Retina (tissue), 1 donor: Measurements from ENCODE around the gene COL18A1.

ENCODE experiments used
- DNase-seq: peaks from one replicate; pipeline ENCODE4 v3.0.0-alpha.2; 2016

The COL18A1 gene

GRCh38 chr21:45509566-45510465, 104.9 kb downstream of the COL18A1 start:
- no peak for DNase-seq

- DNase-seq = no peak
These were observed 105.5 kb downstream of the COL18A1 start for GRCh38 chr21:45510466-45510955.

- no peak for DNase-seq
These were observed 106.0 kb downstream of the COL18A1 start for GRCh38 chr21:45511007-45511406.

GRCh38 chr21:45511661-45512431, 106.9 kb downstream of the COL18A1 start:
- DNase-seq = no peak

GRCh38 chr21:45512626-45513002, 107.6 kb downstream of the COL18A1 start:
- DNase-seq = no peak

- no peak for DNase-seq
These were observed 108.2 kb downstream of the COL18A1 start for GRCh38 chr21:45513003-45513717.

GRCh38 chr21:45513741-45514310, 108.9 kb downstream of the COL18A1 start:
- no peak for DNase-seq

- DNase-seq = no peak
These were observed 109.5 kb downstream of the COL18A1 start for GRCh38 chr21:45514311-45515021.

GRCh38 chr21:45515241-45516061, 110.5 kb downstream of the COL18A1 start:
- no peak for DNase-seq

- no peak for DNase-seq
These were observed 111.2 kb downstream of the COL18A1 start for GRCh38 chr21:45516071-45516670.

GRCh38 chr21:45516671-45517151, 111.7 kb downstream of the COL18A1 start:
- no peak for DNase-seq

- DNase-seq = no peak
These were observed 112.5 kb downstream of the COL18A1 start for GRCh38 chr21:45517249-45518065.

GRCh38 chr21:45518742-45519141, 113.8 kb downstream of the COL18A1 start:
- no peak for DNase-seq

- DNase-seq = no peak
These were observed 114.2 kb downstream of the COL18A1 start for GRCh38 chr21:45519182-45519581.

GRCh38 chr21:45521241-45521640, 116.3 kb downstream of the COL18A1 start:
- DNase-seq = no peak

- no peak for DNase-seq
These were observed 117.4 kb downstream of the COL18A1 start for GRCh38 chr21:45522381-45522780.

- DNase-seq = no peak
These were observed 118.0 kb downstream of the COL18A1 start for GRCh38 chr21:45522986-45523385.

- no peak for DNase-seq
These were observed 118.6 kb downstream of the COL18A1 start for GRCh38 chr21:45523411-45524101.

- DNase-seq = no peak
These were observed 119.8 kb downstream of the COL18A1 start for GRCh38 chr21:45524756-45525152.
